ENCODE measurements around the gene RALB.

The RALB gene

DNA sequence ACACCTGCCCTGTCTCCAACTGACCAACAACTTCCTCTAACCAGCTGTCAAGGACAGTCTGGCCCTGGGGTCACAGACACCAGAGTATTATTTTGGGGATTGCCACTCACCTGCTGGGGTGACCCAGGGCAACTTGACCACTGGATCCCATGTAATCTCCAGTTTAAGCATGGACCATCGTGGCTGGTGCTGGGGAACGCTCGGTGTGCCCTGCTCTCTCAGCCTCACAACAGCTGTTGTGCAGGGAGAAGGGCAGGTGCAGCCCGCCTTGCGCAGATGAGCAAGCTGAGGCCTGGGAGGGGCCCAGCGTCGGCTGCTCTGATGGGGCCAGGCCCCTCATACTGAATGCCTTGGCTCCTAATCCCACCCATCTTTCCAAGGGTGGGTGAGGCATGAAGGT, 72.3 kb downstream of the RALB start:
- no peak overlapping the region for H3K4me3 ChIP-seq
- peaks cover 0 to 33% (median 0%) of the 10 kb centered on the region in 11 experiments; a peak in 10 of 22 replicates for H3K27me3 ChIP-seq
- no peaks in the 10 kb centered on the region for H3K9me3 ChIP-seq (replicated peaks in 1 of 11)

DNA sequence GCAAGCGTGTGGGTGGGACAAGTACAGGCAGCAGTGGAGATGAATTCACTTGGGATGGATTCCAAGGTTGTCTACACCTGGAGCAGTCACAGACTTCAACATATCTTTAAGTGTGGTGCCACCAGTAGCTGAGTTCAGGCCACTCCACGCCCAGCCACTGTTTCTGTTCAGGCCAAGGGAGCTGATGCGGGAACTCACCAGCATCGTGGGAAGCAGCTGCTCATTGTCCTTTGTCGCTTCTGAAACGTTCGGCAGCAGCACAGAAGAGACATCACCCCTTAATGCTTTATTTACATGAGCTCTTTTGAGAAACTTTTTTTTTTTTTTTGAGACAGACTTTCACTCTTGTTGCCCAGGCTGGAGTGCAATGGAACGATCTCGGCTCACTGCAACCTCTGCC, 73.4 kb downstream of the RALB start:
- Histone ChIP-seq H3K9me3 (replicated peaks in 1 of 11) (no peaks in the 10 kb centered on the region), H3K36me3 (no peaks in the 10 kb centered on the region), H3K4me1 (peaks cover 11 to 92% (median 72%) of the 10 kb centered on the region in 10 experiments), H3K27ac (no peak overlapping the region), H3K9ac (no peak overlapping the region), H3K4me3 (no peak overlapping the region), H3K27me3 (peaks cover 0 to 31% (median 3%) of the 10 kb centered on the region in 11 experiments; a peak in 11 of 22 replicates), H3K4me2 (peak overlapping the region in 6 of 11 experiments; percentile 73 to 84 (median 78); a peak in 9 of 22 replicates), H4K20me1 (no peaks in the 10 kb centered on the region)
- no peak for TF ChIP-seq Cebpa-rat (IDR thresholded peaks at IDR 0.05)

More for the DNA sequence above, 72.3 kb downstream of the RALB start:
- Histone ChIP-seq H3K27ac (no peak overlapping the region), H4K20me1 (no peaks in the 10 kb centered on the region), H3K9ac (no peak overlapping the region), H3K4me2 (peak overlapping the region in 6 of 11 experiments; percentile 17 to 75 (median 68); a peak in 6 of 22 replicates), H3K36me3 (no peaks in the 10 kb centered on the region), H3K4me1 (peaks cover 6 to 80% (median 61%) of the 10 kb centered on the region in 10 experiments; a peak in 18 of 20 replicates)
- TF ChIP-seq Cebpa-rat (IDR thresholded peaks at IDR 0.05) = no peak

- no peak for TF ChIP-seq Cebpa-rat (IDR thresholded peaks at IDR 0.05)
- Histone ChIP-seq H3K27me3 (peaks cover 0 to 30% (median 3%) of the 10 kb centered on the region in 11 experiments; a peak in 12 of 22 replicates), H3K9me3 (replicated peaks in 1 of 11) (peaks cover 0 to 10% (median 6%) of the 10 kb centered on the region in 11 experiments; a peak in 10 of 22 replicates), H3K4me3 (no peak overlapping the region), H3K4me2 (peak overlapping the region; percentile 33 to 84 (median 56)), H3K4me1 (peaks cover 9 to 66% (median 48%) of the 10 kb centered on the region in 10 experiments; a peak in 18 of 20 replicates), H3K27ac (no peak overlapping the region), H3K36me3 (no peaks in the 10 kb centered on the region), H3K9ac (no peak overlapping the region), H4K20me1 (no peaks in the 10 kb centered on the region)
Observed at GRCh38 chr2:120330946-120331822, 78.5 kb downstream of the RALB start.

DNA sequence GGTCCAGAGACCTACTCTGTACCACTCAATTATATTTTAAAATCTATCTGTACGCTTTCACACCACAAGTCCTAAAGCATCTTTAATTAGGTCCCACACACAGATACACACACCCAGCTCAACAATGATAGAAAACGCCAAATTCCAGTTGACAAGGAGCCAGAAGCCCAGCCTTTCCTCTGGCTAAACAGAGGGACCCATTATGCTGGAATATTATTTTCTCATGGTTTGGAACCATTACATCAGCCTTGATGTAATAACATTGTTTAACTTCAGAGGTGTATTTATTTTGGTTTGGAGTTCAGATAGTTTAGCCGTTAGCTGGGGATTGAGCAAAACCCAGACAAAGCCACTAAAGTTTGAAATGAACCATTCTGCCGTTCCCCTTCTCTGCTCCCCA, 79.3 kb downstream of the RALB start:
- no peak overlapping the region for H3K4me3 ChIP-seq
- peaks cover 9 to 59% (median 42%) of the 10 kb centered on the region in 10 experiments; a peak in 18 of 20 replicates for H3K4me1 ChIP-seq
- peaks cover 0 to 10% (median 6%) of the 10 kb centered on the region in 11 experiments; a peak in 10 of 22 replicates for H3K9me3 ChIP-seq (replicated peaks in 1 of 11)
- no peak overlapping the region for H3K27ac ChIP-seq
- no peak for TF ChIP-seq Cebpa-rat (IDR thresholded peaks at IDR 0.05)
- H4K20me1 ChIP-seq = no peaks in the 10 kb centered on the region
- peaks cover 0 to 23% (median 3%) of the 10 kb centered on the region in 11 experiments; a peak in 12 of 22 replicates for H3K27me3 ChIP-seq
- peak overlapping the region in 10 of 11 experiments; percentile 33 to 84 (median 56); a peak in 18 of 22 replicates for H3K4me2 ChIP-seq
- no peak overlapping the region for H3K9ac ChIP-seq
- H3K36me3 ChIP-seq = no peaks in the 10 kb centered on the region

GRCh38 chr2:120332384-120332783, 79.7 kb downstream of the RALB start:
- Histone ChIP-seq H3K9me3 (replicated peaks in 1 of 11) (peaks cover 0 to 10% (median 6%) of the 10 kb centered on the region in 11 experiments; a peak in 10 of 22 replicates), H3K4me2 (peak overlapping the region in 4 of 11 experiments; percentile 51 to 84 (median 72); a peak in 3 of 22 replicates), H3K9ac (no peak overlapping the region), H3K4me1 (peaks cover 8 to 54% (median 37%) of the 10 kb centered on the region in 10 experiments; a peak in 18 of 20 replicates), H3K36me3 (no peaks in the 10 kb centered on the region), H3K27me3 (peaks cover 0 to 18% (median under 1%) of the 10 kb centered on the region in 11 experiments; a peak in 11 of 22 replicates), H3K4me3 (no peak overlapping the region), H4K20me1 (no peaks in the 10 kb centered on the region), H3K27ac (no peak overlapping the region)
- TF ChIP-seq Cebpa-rat (IDR thresholded peaks at IDR 0.05) = no peak

DNA sequence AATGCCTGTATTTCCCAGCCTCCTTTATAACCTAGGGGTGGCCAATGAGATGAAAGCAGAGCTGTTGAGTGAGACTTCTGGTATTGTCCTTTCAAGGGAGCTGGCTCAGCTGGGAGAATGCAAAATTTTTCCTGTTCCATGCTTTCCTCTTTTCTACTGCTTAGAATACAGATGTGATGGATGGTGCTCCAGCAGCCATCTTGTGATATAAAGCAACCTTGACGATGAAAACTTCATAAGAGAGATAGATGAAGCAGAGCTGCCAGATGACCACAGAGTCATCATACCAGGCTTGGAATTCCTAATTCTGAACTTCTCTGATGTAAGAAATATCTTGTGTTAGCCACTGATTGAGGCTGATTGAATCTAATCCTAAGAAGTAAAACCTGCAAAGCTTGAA, 81.4 kb downstream of the RALB start:
- H3K4me3 ChIP-seq = no peak overlapping the region
- no peaks in the 10 kb centered on the region for H4K20me1 ChIP-seq
- H3K9me3 ChIP-seq (replicated peaks in 1 of 11) = peaks cover 0 to 10% (median 6%) of the 10 kb centered on the region in 11 experiments; a peak in 10 of 22 replicates
- H3K9ac ChIP-seq = no peak overlapping the region
- H3K4me2 ChIP-seq = no peak overlapping the region
- no peak overlapping the region for H3K27ac ChIP-seq
- TF ChIP-seq Cebpa-rat (IDR thresholded peaks at IDR 0.05) = no peak
- H3K27me3 ChIP-seq = peaks cover 0 to 6% (median 0%) of the 10 kb centered on the region in 11 experiments; a peak in 3 of 22 replicates
- H3K4me1 ChIP-seq = peaks cover 8 to 39% (median 25%) of the 10 kb centered on the region in 10 experiments; a peak in 17 of 20 replicates
- H3K36me3 ChIP-seq = no peaks in the 10 kb centered on the region

- Histone ChIP-seq H3K4me1 (peaks cover 0 to 12% (median 2%) of the 10 kb centered on the region in 10 experiments; a peak in 11 of 20 replicates), H3K27me3 (peaks cover 8 to 22% (median 18%) of the 10 kb centered on the region in 11 experiments), H3K9me3 (replicated peaks in 1 of 11) (peaks cover 0 to 10% (median 6%) of the 10 kb centered on the region in 11 experiments; a peak in 10 of 22 replicates), H3K4me2 (no peak overlapping the region), H4K20me1 (peaks cover 0 to 3% (median 0%) of the 10 kb centered on the region in 11 experiments; a peak in 2 of 22 replicates), H3K27ac (no peak overlapping the region), H3K9ac (no peak overlapping the region), H3K36me3 (no peaks in the 10 kb centered on the region), H3K4me3 (no peak overlapping the region)
- TF ChIP-seq Cebpa-rat (IDR thresholded peaks at IDR 0.05) = no peak
Observed at GRCh38 chr2:120336749-120337148, 84.1 kb downstream of the RALB start.

GRCh38 chr2:120338015-120338414, 85.4 kb downstream of the RALB start:
- H3K36me3 ChIP-seq = no peaks in the 10 kb centered on the region
- H3K4me3 ChIP-seq = no peak overlapping the region
- peaks cover 0 to under 1% (median 0%) of the 10 kb centered on the region in 10 experiments; a peak in 4 of 20 replicates for H3K4me1 ChIP-seq
- H3K4me2 ChIP-seq = no peak overlapping the region
- TF ChIP-seq Cebpa-rat (IDR thresholded peaks at IDR 0.05) = no peak
- H3K27me3 ChIP-seq = peaks cover 21 to 35% (median 31%) of the 10 kb centered on the region in 11 experiments
- no peak overlapping the region for H3K27ac ChIP-seq
- H4K20me1 ChIP-seq = peaks cover 0 to 11% (median 6%) of the 10 kb centered on the region in 11 experiments; a peak in 10 of 22 replicates
- no peak overlapping the region for H3K9ac ChIP-seq
- H3K9me3 ChIP-seq (replicated peaks in 1 of 11) = peaks cover 0 to 10% (median 6%) of the 10 kb centered on the region in 11 experiments; a peak in 10 of 22 replicates

DNA sequence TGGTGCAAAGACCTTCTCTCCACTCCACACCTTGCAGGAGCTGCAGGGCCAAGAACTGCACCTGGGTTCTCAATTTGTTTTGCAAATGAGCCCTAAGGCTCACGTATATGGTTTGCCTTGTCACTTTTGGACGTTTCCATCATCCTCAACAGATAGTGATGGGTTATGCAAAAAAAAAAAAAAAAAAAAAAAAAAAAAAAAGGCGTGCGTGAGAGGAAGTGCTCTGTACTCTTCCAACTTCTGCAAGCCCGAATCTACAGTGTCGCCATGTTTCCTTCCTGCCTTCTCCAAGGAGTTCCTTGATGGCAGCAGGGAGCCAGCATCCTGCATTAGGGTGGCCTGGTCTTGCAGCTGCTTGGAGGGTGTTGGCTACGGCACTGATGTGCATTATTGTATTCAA, 89.3 kb downstream of the RALB start:
- no peak for TF ChIP-seq Cebpa-rat (IDR thresholded peaks at IDR 0.05)
- H3K27ac ChIP-seq = no peak overlapping the region
- H3K27me3 ChIP-seq = peaks cover 61 to 75% (median 71%) of the 10 kb centered on the region in 11 experiments
- H3K9me3 ChIP-seq (replicated peaks in 1 of 11) = no peaks in the 10 kb centered on the region
- no peak overlapping the region for H3K4me3 ChIP-seq
- peaks cover 0 to 50% (median 36%) of the 10 kb centered on the region in 11 experiments; a peak in 19 of 22 replicates for H4K20me1 ChIP-seq
- H3K4me2 ChIP-seq = no peak overlapping the region
- no peak overlapping the region for H3K9ac ChIP-seq
- H3K36me3 ChIP-seq = no peaks in the 10 kb centered on the region
- peaks cover 17 to 35% (median 29%) of the 10 kb centered on the region in 10 experiments; a peak in 19 of 20 replicates for H3K4me1 ChIP-seq

Measured in BLaER1 treated with 17β-estradiol and CSF1 and Interleukin-3, amounts not matched to agents 10 nM and 100 nM (cell line).